GM13977 (cell line): ENCODE measurements around the gene EML4.
"Not testable (repeated sequence)": the region's sequence is repeated elsewhere in the genome, so short reads cannot be mapped to it uniquely, and the experiment has no call there.

ENCODE experiments used
- DNase-seq: peaks from one replicate; pipeline ENCODE4 v3.0.0; 2012; ENCODE audit warnings: low spot score
- CTCF ChIP-seq: IDR thresholded peaks from 2 replicates; pipeline ENCODE4 v1.5.1; 2012; ENCODE audit warnings: mild to moderate bottlenecking, control low read depth; ENCODE audit not compliant: insufficient read depth; ENCODE audit errors: extremely low read depth, missing control alignments
- in situ Hi-C: fragments of 300-500 bp; cut with MboI; formaldehyde crosslinking; loops from one replicate; pipeline ENCODE4 v1.12.0; 2022; ENCODE audit warnings: low sequenced_read_pairs, low pct_unique_long_range_greater_than_20kb, mixed read lengths, inconsistent platforms; ENCODE audit not compliant: unreplicated experiment

Gene EML4

GRCh38 chr2:42369532-42370229, 200.5 kb downstream of the EML4 start:
- in situ Hi-C loops, result no loop called here
- DNase-seq, result no peak
- TF ChIP-seq CTCF, result no peak

GRCh38 chr2:42371611-42372473, 202.7 kb downstream of the EML4 start:
- no peak for DNase-seq
- in situ Hi-C loops, result no loop called here
- TF ChIP-seq CTCF, result no peak

DNA sequence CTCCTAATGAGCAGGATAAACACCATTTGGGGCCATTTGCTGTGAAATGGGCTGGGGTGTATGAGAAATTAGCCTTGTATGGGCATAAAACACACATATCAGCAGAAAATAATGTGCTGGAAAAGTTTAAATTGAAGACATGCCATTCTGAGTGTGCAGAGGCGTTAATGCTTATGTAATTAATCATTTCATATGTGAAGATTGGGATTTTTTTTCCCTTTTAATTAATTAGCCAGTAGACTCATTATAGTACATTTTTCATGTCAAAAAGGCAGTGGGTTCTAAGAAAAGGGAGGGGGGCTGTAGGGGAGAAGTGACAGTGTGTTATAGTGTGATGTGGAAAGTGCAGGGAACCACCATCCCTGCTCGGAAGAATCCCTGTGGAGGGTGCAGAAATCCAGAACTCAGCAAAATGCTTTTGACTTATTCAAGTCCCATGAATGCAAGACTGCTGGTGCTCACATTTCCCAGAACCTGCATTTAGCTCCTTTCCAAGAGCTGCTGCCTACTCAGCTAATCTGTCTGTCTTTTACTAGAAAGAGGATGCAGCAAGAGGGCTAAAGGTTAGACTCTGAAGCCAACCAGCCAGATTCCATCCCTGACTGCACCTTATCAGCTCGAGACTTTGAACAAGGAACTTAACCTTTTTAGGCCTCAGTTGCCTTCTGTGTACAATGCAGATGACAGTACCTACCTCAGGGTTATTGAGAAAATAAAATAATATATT, 203.5 kb downstream of the EML4 start:
- DNase-seq, result no peak
- no peak for TF ChIP-seq CTCF
- in situ Hi-C loops, result no loop called here

DNA sequence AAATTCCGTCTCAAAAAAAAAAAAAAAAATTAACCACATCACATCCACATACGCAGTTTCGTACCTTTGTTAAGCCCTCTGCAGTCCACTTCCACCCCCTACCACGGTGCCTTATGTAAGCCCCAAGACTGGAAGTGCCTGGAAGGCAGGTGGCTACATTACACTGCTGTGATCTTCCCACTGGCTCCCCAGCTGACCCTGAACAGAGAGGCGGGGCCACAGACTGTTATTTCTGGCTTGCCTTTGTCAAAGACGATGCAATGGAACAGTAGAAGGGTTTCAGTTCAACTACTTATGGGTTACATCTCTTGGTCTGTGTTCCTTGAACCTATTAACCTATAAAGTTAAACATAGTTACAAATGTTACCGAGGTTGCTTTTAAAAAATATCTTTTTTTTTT, 207.6 kb downstream of the EML4 start:
- in situ Hi-C loops, result no loop called here
- DNase-seq, result no peak
- no peak for TF ChIP-seq CTCF

DNA sequence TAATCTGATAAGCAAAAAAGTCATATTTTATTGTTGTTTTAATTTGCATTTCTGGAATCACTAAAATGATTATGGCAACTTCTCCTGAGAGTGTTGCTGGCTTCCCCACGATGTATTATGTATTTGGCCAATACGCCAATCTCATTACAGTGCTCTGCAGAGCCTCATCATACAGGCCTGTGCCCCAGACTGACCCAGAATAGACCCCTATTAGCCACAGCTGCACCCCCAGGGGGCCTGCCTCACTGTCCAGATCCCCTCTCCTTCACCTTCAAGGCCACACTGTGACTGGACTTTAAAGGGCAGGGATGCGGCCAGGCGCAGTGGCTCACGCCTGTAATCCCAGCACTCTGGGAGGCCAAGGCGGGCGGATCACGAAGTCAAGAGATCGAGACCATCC, 209.3 kb downstream of the EML4 start:
- in situ Hi-C loops, result no loop called here
- TF ChIP-seq CTCF, result no peak
- DNase-seq, result no peak

- DNase-seq, in situ Hi-C loops: not testable (repeated sequence)
Observed at GRCh38 chr2:42380026-42380425, 210.9 kb downstream of the EML4 start.

- DNase-seq, result no peak
- TF ChIP-seq CTCF, result no peak
- in situ Hi-C loops, result no loop called here
Observed at GRCh38 chr2:42382144-42382543, 213.0 kb downstream of the EML4 start.
